H9 (cell line): ENCODE measurements around the gene DPH1. TPM values are rescaled to one million over a fixed set of nuclear protein-coding genes. Genes with fewer than 3 reads are reported as not detected.

Experiments
- DNase-seq: peaks from one replicate; pipeline ENCODE4 v3.0.0-alpha.2; 2017
- H2AFZ ChIP-seq: one replicate; pipeline ENCODE4 v1.6.1; 2013; ENCODE audit warnings: mild to moderate bottlenecking, low read length, control low read depth, moderate library complexity
- H2AK5ac ChIP-seq: 2 replicates; pipeline ENCODE4 v1.6.1; 2013; ENCODE audit warnings: low read length, control low read depth, mixed read lengths; ENCODE audit not compliant: insufficient read length
- H2BK120ac ChIP-seq: one replicate; pipeline ENCODE4 v1.6.1; 2013; ENCODE audit warnings: low read depth, mild to moderate bottlenecking, low read length, control low read depth, inconsistent platforms; ENCODE audit not compliant: poor library complexity, severe bottlenecking
- H2BK12ac ChIP-seq: 2 replicates; pipeline ENCODE4 v1.6.1; 2013; ENCODE audit warnings: low read length, control low read depth, mixed read lengths, low read depth; ENCODE audit not compliant: insufficient read length
- H2BK15ac ChIP-seq: 2 replicates; pipeline ENCODE4 v1.6.1; 2013; ENCODE audit warnings: low read depth, low read length, control low read depth
- H2BK20ac ChIP-seq: one replicate; pipeline ENCODE4 v1.6.1; 2013; ENCODE audit warnings: low read depth, mild to moderate bottlenecking, low read length, control low read depth, inconsistent platforms; ENCODE audit not compliant: poor library complexity, severe bottlenecking
- H2BK5ac ChIP-seq: 2 replicates; pipeline ENCODE4 v1.6.1; 2013; ENCODE audit warnings: low read length, control low read depth, mixed read lengths; ENCODE audit not compliant: insufficient read length
- H3K14ac ChIP-seq: 2 replicates; pipeline ENCODE4 v1.6.1; 2013; ENCODE audit warnings: low read length, control low read depth; ENCODE audit not compliant: insufficient read depth
- H3K18ac ChIP-seq: 2 replicates; pipeline ENCODE4 v1.6.1; 2013; ENCODE audit warnings: low read depth, mild to moderate bottlenecking, mixed read lengths, low read length, control low read depth; ENCODE audit not compliant: insufficient read length
- H3K23ac ChIP-seq: 2 replicates; pipeline ENCODE4 v1.6.1; 2013; ENCODE audit warnings: low read length, control low read depth, mixed read lengths, low read depth; ENCODE audit not compliant: insufficient read length
- H3K23me2 ChIP-seq: 2 replicates; pipeline ENCODE4 v1.6.1; 2013; ENCODE audit warnings: low read depth, mild to moderate bottlenecking, mixed read lengths, low read length, control low read depth; ENCODE audit not compliant: insufficient read length, poor library complexity, severe bottlenecking
- H3K27ac ChIP-seq: 2 replicates; pipeline ENCODE4 v1.5.1; 2013; ENCODE audit warnings: low read length, control low read depth, mixed read lengths, low read depth; ENCODE audit not compliant: insufficient read length
- H3K27me3 ChIP-seq: 2 replicates; pipeline ENCODE4 v1.6.1; 2013; ENCODE audit warnings: low read length, control low read depth, inconsistent platforms; ENCODE audit not compliant: insufficient read depth
- H3K4ac ChIP-seq: 2 replicates; pipeline ENCODE4 v1.6.1; 2013; ENCODE audit warnings: low read depth, mild to moderate bottlenecking, control low read depth, inconsistent platforms, low read length, moderate library complexity
- H3K4me1 ChIP-seq: 2 replicates; pipeline ENCODE4 v1.6.1; 2013; ENCODE audit warnings: low read length, control low read depth, inconsistent platforms; ENCODE audit not compliant: insufficient read depth
- H3K4me2 ChIP-seq: 2 replicates; pipeline ENCODE4 v1.6.1; 2013; ENCODE audit warnings: low read length, control low read depth, mixed read lengths; ENCODE audit not compliant: insufficient read length, insufficient read depth
- H3K56ac ChIP-seq: 2 replicates; pipeline ENCODE4 v1.6.1; 2013; ENCODE audit warnings: low read depth, mild to moderate bottlenecking, mixed read lengths, low read length, control low read depth; ENCODE audit not compliant: insufficient read length
- H3K79me1 ChIP-seq: 2 replicates; pipeline ENCODE4 v1.6.1; 2013; ENCODE audit warnings: low read depth, mild to moderate bottlenecking, moderate library complexity, low read length, control low read depth, inconsistent platforms; ENCODE audit not compliant: insufficient read depth, poor library complexity, severe bottlenecking
- H3K79me2 ChIP-seq: 2 replicates; pipeline ENCODE4 v1.6.1; 2013; ENCODE audit warnings: low read length, control low read depth, inconsistent platforms; ENCODE audit not compliant: insufficient read depth
- H3K9ac ChIP-seq: 2 replicates; pipeline ENCODE4 v1.6.1; 2013; ENCODE audit warnings: low read length, control low read depth, mixed read lengths; ENCODE audit not compliant: insufficient read length; ENCODE audit errors: extremely low read depth
- H3K9me3 ChIP-seq: one replicate; pipeline ENCODE4 v1.6.1; 2013; ENCODE audit warnings: low read depth, low read length, inconsistent platforms; ENCODE audit not compliant: control insufficient read depth
- H3T11ph ChIP-seq: one replicate; pipeline ENCODE4 v1.6.1; 2013; ENCODE audit warnings: mild to moderate bottlenecking, low read length, control low read depth, inconsistent platforms
- H4K20me1 ChIP-seq: one replicate; pipeline ENCODE4 v1.6.1; 2013; ENCODE audit not compliant: control insufficient read depth, insufficient read length, insufficient read depth
- H4K5ac ChIP-seq: 2 replicates; pipeline ENCODE4 v1.6.1; 2013; ENCODE audit warnings: low read depth, mild to moderate bottlenecking, mixed read lengths, low read length, control low read depth; ENCODE audit not compliant: insufficient read length
- H4K8ac ChIP-seq: replicated peaks from 2 replicates; pipeline ENCODE4 v1.6.1; 2013; ENCODE audit warnings: low read length, control low read depth, mixed read lengths, low read depth; ENCODE audit not compliant: insufficient read length
- H4K91ac ChIP-seq: 2 replicates; pipeline ENCODE4 v1.6.1; 2013; ENCODE audit warnings: low read depth, mild to moderate bottlenecking, moderate library complexity, mixed read lengths, low read length, control low read depth; ENCODE audit not compliant: insufficient read length
- H3K27ac Mint-ChIP-seq, 3 experiments: 2 replicates in 2 of 3; 3 replicates in 1 of 3; pipeline ENCODE4 v1.8.0; 2020 to 2021; ENCODE audit warnings: mixed read lengths in 3 of 3, mild to moderate bottlenecking in 1 of 3, moderate library complexity in 1 of 3
- H3K27me3 Mint-ChIP-seq: 2 replicates; pipeline ENCODE4 v1.8.0; 2021; ENCODE audit warnings: low read depth, mild to moderate bottlenecking, moderate library complexity, mixed read lengths
- H3K36me3 Mint-ChIP-seq, 3 experiments: 2 replicates in 2 of 3; 3 replicates in 1 of 3; pipeline ENCODE4 v1.8.0; 2020 to 2021; ENCODE audit warnings: low read depth in 3 of 3, mixed read lengths in 3 of 3; ENCODE audit not compliant: insufficient read depth in 1 of 3
- H3K4me1 Mint-ChIP-seq, 2 experiments: 2 replicates each; pipeline ENCODE4 v1.8.0; 2020; ENCODE audit warnings: mixed read lengths in 2 of 2
- H3K4me3 Mint-ChIP-seq, 2 experiments: 2 replicates in 1 of 2; 3 replicates in 1 of 2; pipeline ENCODE4 v1.8.0; 2020 to 2021; ENCODE audit warnings: mild to moderate bottlenecking in 2 of 2, mixed read lengths in 2 of 2, moderate library complexity in 1 of 2
- H3K9me3 Mint-ChIP-seq, 2 experiments: 2 replicates in 1 of 2; 3 replicates in 1 of 2; pipeline ENCODE4 v1.8.0; 2020; ENCODE audit warnings: mild to moderate bottlenecking in 2 of 2, mixed read lengths in 2 of 2, moderate library complexity in 1 of 2
- WGBS: extraction: QIAGEN DNeasy Blood & Tissue Kit; methylation state at CpG from one replicate; pipeline ENCODE4 v1.1.7; 2013; ENCODE audit warnings: missing lambda C conversion rate, low lambda C conversion rate, mixed read lengths; ENCODE audit not compliant: insufficient read length; ENCODE audit errors: extremely low coverage; 5-methylcytosine and 5-hydroxymethylcytosine counted together
- total RNA-seq: library from RNA; stranded (reverse); gene quantifications from 2 replicates; pipeline ENCODE4 v1.2.1, GENCODE V29; 2021
- TF ChIP-seq, protein P1 (sequence below): fragments of 200-600 bp; sonication (generic); conservative IDR thresholded peaks from 3 replicates; pipeline ENCODE4 v1.8.0; 2021; ENCODE audit warnings: antibody characterized with exemption, mild to moderate bottlenecking

The DPH1 gene
- total RNA-seq, 1 experiment from 2014 or later, result 27.5 TPM

DNA sequence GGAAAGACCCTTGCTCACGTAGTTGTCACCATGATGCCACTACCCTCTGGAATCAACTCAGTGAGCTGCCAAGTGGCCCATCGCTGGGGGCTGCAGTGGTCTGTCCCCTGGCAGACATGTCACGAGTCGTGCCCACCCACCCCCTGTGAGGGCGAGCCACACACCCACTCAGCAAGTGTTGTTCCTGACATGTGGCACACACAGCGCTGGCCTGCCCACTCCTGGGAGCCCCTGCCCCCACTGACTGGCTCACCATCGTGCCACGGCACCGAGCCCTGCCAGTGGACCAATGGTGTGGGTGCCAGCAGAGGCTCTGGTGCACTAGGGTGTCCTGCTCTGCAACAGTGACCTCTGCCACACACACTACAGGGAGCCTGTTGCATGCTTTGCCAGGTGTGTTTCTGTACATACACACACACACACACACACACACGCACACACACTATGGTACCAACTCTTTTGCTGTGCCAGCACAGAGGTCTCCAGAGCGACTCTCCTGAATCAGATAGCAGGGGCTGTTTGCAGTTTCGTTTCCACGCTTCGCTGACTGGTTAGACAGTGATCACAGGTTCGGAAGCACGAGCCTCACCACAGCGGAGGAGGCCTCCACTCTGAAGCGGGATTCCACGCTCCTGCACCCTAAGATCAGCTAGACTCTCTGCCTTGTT lies 12.5 kb upstream of the DPH1 start:
- Histone ChIP-seq H2AK5ac (no peak overlapping the region), H3K79me1 (no peaks in the 10 kb centered on the region), H2BK15ac (no peak overlapping the region), H3K79me2 (no peaks in the 10 kb centered on the region), H3K18ac (no peak overlapping the region), H3K4me1 (no peaks in the 10 kb centered on the region), H3K23me2 (no peaks in the 10 kb centered on the region), H2AFZ (no peak overlapping the region), H3K56ac (no peak overlapping the region), H3K4ac (no peak overlapping the region), H3K4me2 (no peak overlapping the region), H3K27ac (no peak overlapping the region), H3K27me3 (peaks cover 9% of the 10 kb centered on the region; the same call in 1 of the 2 replicates), H4K8ac (no peak overlapping the region), H3K9ac (no peak overlapping the region), H2BK5ac (no peak overlapping the region), H4K91ac (no peak overlapping the region), H2BK12ac (no peak overlapping the region), H3T11ph (no peak overlapping the region), H3K9me3 (no peaks in the 10 kb centered on the region), H3K23ac (no peak overlapping the region), H4K20me1 (peaks cover 2% of the 10 kb centered on the region), H4K5ac (no peak overlapping the region), H2BK20ac (no peak overlapping the region), H2BK120ac (no peak overlapping the region), H3K14ac (0 out of 2 replicates have a peak overlapping the region, but pooled peaks have one; percentile 8)
- Mint-ChIP-seq H3K9me3 (no peaks in the 10 kb centered on the region; a peak in 2 of 5 replicates), H3K4me1 (peaks cover 1 to 8% of the 10 kb centered on the region in 2 experiments; a peak in 3 of 4 replicates), H3K27me3 (peaks cover 96% of the 10 kb centered on the region), H3K36me3 (no peaks in the 10 kb centered on the region), H3K27ac (no peak overlapping the region), H3K4me3 (no peak overlapping the region)
- no CpG with 5 or more reads among the region's 19 CpGs for WGBS
- DNase-seq, result no peak
- TF ChIP-seq, protein P1, sequence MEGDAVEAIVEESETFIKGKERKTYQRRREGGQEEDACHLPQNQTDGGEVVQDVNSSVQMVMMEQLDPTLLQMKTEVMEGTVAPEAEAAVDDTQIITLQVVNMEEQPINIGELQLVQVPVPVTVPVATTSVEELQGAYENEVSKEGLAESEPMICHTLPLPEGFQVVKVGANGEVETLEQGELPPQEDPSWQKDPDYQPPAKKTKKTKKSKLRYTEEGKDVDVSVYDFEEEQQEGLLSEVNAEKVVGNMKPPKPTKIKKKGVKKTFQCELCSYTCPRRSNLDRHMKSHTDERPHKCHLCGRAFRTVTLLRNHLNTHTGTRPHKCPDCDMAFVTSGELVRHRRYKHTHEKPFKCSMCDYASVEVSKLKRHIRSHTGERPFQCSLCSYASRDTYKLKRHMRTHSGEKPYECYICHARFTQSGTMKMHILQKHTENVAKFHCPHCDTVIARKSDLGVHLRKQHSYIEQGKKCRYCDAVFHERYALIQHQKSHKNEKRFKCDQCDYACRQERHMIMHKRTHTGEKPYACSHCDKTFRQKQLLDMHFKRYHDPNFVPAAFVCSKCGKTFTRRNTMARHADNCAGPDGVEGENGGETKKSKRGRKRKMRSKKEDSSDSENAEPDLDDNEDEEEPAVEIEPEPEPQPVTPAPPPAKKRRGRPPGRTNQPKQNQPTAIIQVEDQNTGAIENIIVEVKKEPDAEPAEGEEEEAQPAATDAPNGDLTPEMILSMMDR, result no peak
